ENCODE data around the gene PCSK1. TPM values are rescaled to one million over a fixed set of nuclear protein-coding genes. Genes with fewer than 3 reads are reported as not detected.
A peak's percentile ranks its signal among the peaks of the same experiment; 100 is the strongest.

PCSK1 gene
- total and polyA plus RNA-seq, 2 experiments from 2014 or later: not detected

- peak; percentile 50 for TF ChIP-seq CTCF (IDR thresholded peaks at IDR 0.05; ENCODE audit: low read depth, low read length)
- H3K4me1 ChIP-seq (ENCODE audit: low read depth): peaks cover 3% of the 10 kb centered on the region
- H3K27ac ChIP-seq: no peak overlapping the region
- no peak overlapping the region for H3K4me3 ChIP-seq
- H3K9me3 ChIP-seq (ENCODE audit: low read depth): no peaks in the 10 kb centered on the region
- no peaks in the 10 kb centered on the region for H3K27me3 ChIP-seq
- peak; percentile 52 to 90 for DNase-seq (ENCODE audit: low read depth in 1 of 2, low spot score in 1 of 2)
- no peaks in the 10 kb centered on the region for H3K36me3 ChIP-seq
Measured at GRCh38 chr5:96344678-96345577, 88.1 kb downstream of the PCSK1 start.

GRCh38 chr5:96343094-96343493 lies 90.0 kb downstream of the PCSK1 start:
- H3K36me3 ChIP-seq: no peaks in the 10 kb centered on the region
- no peaks in the 10 kb centered on the region for H3K9me3 ChIP-seq (ENCODE audit: low read depth)
- peaks cover 9% of the 10 kb centered on the region for H3K4me1 ChIP-seq (ENCODE audit: low read depth)
- no peak overlapping the region for H3K27ac ChIP-seq
- TF ChIP-seq CTCF (IDR thresholded peaks at IDR 0.05; ENCODE audit: low read depth, low read length): no peak
- H3K4me3 ChIP-seq: no peak overlapping the region
- no peaks in the 10 kb centered on the region for H3K27me3 ChIP-seq
- no peak for DNase-seq (ENCODE audit: low read depth in 1 of 2, low spot score in 1 of 2)

GRCh38 chr5:96342581-96342980 lies 90.5 kb downstream of the PCSK1 start:
- DNase-seq (ENCODE audit: low read depth in 1 of 2, low spot score in 1 of 2): peak in 1 of 2 donors; percentile 69
- H3K4me3 ChIP-seq: no peak overlapping the region
- H3K27ac ChIP-seq: no peak overlapping the region
- TF ChIP-seq CTCF (IDR thresholded peaks at IDR 0.05; ENCODE audit: low read depth, low read length): no peak
- peaks cover 9% of the 10 kb centered on the region for H3K4me1 ChIP-seq (ENCODE audit: low read depth)
- no peaks in the 10 kb centered on the region for H3K36me3 ChIP-seq
- no peaks in the 10 kb centered on the region for H3K9me3 ChIP-seq (ENCODE audit: low read depth)
- no peaks in the 10 kb centered on the region for H3K27me3 ChIP-seq

Other genes with a start within 250 kb of the PCSK1 start
- gene CAST, start 229.1 kb upstream of the PCSK1 start, total RNA-seq: 83.0 and 101 TPM in 2 replicates
- gene CAST, start 229.1 kb upstream of the PCSK1 start, polyA plus RNA-seq: 85.2 and 94.5 TPM in 2 replicates